ENCODE results near the gene ANKRD36C. TPM values are rescaled to one million over a fixed set of nuclear protein-coding genes. Genes with fewer than 3 reads are reported as not detected.
"Not testable (repeated sequence)": the region's sequence is repeated elsewhere in the genome, so short reads cannot be mapped to it uniquely, and the experiment has no call there.

Gene ANKRD36C
- polyA plus RNA-seq, 3 donors = 0.95 to 1.1 (median 1.1) TPM

- Mint-ChIP-seq H3K27me3 (ENCODE audit: low read depth in 3 of 3) (peaks cover 10 to 25% (median 19%) of the 10 kb centered on the region in 3 donors), H3K9me3 (peaks cover 0 to 11% (median 4%) of the 10 kb centered on the region in 7 donors)
- H3K4me1 ChIP-seq (ENCODE audit: control insufficient read depth in 1 of 2, insufficient read depth in 2 of 2, low read length in 2 of 2); H3K4me1 Mint-ChIP-seq; H3K4me3 ChIP-seq (replicated peaks in 1 of 3; ENCODE audit: low read depth in 2 of 3, low read length in 3 of 3); H3K9ac ChIP-seq (ENCODE audit: insufficient read depth, low read length, poor library complexity, severe bottlenecking); H3K27ac ChIP-seq (ENCODE audit: low read depth in 1 of 2, low read length in 2 of 2); H4K20me1 ChIP-seq (ENCODE audit: insufficient read depth, low read length); H3K4me3 Mint-ChIP-seq; H3K27me3 ChIP-seq (ENCODE audit: control insufficient read depth in 2 of 2, insufficient read depth in 2 of 2, low read length in 2 of 2); H3K9me3 ChIP-seq (replicated peaks in 1 of 2; ENCODE audit: control insufficient read depth in 1 of 2, insufficient read depth in 1 of 2, low read length in 2 of 2); DNase-seq; H3K4me2 ChIP-seq (replicated peaks; ENCODE audit: extremely low read depth, low read length, poor library complexity, severe bottlenecking); H3K36me3 ChIP-seq (replicated peaks in 1 of 2; ENCODE audit: control insufficient read depth in 1 of 2, insufficient read depth in 2 of 2, low read length in 2 of 2); H2AFZ ChIP-seq (ENCODE audit: insufficient read depth, low read depth, low read length, poor library complexity, severe bottlenecking); H3K36me3 Mint-ChIP-seq; intact Hi-C loops (cut with micrococcal nuclease); H3K27ac Mint-ChIP-seq; H3K79me2 ChIP-seq (ENCODE audit: insufficient read depth, low read length): not testable (repeated sequence)
- WGBS (ENCODE audit: insufficient coverage) = 90% methylated on average over 1 of the region's 5 CpGs
Observed at GRCh38 chr2:96006248-96006647, 14.6 kb upstream of the ANKRD36C start.

DNA sequence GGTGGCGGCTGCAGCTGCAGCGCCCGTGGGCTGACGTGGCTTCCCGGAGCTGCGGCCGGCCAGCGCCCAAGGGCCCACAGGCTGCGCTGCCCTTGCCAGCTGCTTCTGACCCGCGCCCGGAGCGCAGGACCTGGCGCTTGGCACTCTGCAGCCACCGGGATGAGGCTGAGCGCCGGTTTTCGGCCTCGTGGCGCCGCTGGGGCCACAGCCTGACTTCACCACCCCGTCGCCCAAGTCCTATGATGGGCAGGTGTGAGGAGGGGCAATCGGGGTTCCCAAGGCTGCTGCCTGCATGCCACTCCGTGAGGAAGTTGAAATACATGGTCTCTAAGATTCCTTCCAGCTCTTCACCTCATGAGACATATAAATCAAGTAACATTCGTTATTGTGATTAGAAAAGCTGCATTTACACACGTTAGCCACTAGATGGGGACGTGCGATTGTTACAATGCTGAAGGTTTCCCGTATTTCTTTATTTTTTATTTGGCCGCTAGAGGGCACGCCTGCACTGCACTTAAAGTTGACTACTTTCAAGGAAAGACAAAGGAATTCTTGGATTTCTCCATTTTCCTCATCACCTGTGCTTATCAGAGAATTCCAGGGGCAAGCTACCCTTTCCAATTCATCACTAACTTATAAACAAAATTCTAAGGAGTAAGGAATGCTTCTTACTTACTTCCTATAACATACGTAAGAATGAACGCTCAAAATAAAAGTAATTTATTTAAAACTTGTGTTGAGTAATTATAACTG, 1.1 kb upstream of the ANKRD36C start:
- 0% methylated on average over 23 of the region's 34 CpGs for WGBS (ENCODE audit: insufficient coverage)
- H4K20me1 ChIP-seq (ENCODE audit: insufficient read depth, low read length) = not testable (repeated sequence)
- peaks cover 4 to 12% (median 7%) of the 10 kb centered on the region in 3 donors for H3K27me3 Mint-ChIP-seq (ENCODE audit: low read depth in 3 of 3)

GRCh38 chr2:95992102-95992501, 478 bp upstream of the ANKRD36C start:
- peaks cover 4 to 10% (median 7%) of the 10 kb centered on the region in 3 donors for H3K27me3 Mint-ChIP-seq (ENCODE audit: low read depth in 3 of 3)
- not testable (repeated sequence) for H4K20me1 ChIP-seq (ENCODE audit: insufficient read depth, low read length); H3K9me3 Mint-ChIP-seq; H3K36me3 Mint-ChIP-seq; H3K27ac ChIP-seq (ENCODE audit: low read depth in 1 of 2, low read length in 2 of 2); H3K79me2 ChIP-seq (ENCODE audit: insufficient read depth, low read length); H3K4me1 ChIP-seq (ENCODE audit: control insufficient read depth in 1 of 2, insufficient read depth in 2 of 2, low read length in 2 of 2); H3K4me1 Mint-ChIP-seq; DNase-seq; H3K9me3 ChIP-seq (replicated peaks in 1 of 2; ENCODE audit: control insufficient read depth in 1 of 2, insufficient read depth in 1 of 2, low read length in 2 of 2); H3K36me3 ChIP-seq (replicated peaks in 1 of 2; ENCODE audit: control insufficient read depth in 1 of 2, insufficient read depth in 2 of 2, low read length in 2 of 2); H3K27me3 ChIP-seq (ENCODE audit: control insufficient read depth in 2 of 2, insufficient read depth in 2 of 2, low read length in 2 of 2); H3K9ac ChIP-seq (ENCODE audit: insufficient read depth, low read length, poor library complexity, severe bottlenecking)
- peak overlapping the region; percentile 82 to 94 for H3K4me3 Mint-ChIP-seq
- Histone ChIP-seq H3K4me2 (replicated peaks; ENCODE audit: extremely low read depth, low read length, poor library complexity, severe bottlenecking) (peak overlapping the region; percentile 85), H3K4me3 (replicated peaks in 1 of 3; ENCODE audit: low read depth in 2 of 3, low read length in 3 of 3) (peak overlapping the region in 2 of 3 experiments; percentile 83 to 99), H2AFZ (ENCODE audit: insufficient read depth, low read depth, low read length, poor library complexity, severe bottlenecking) (peak overlapping the region; percentile 99)
- no CpG with 5 or more reads among the region's 39 CpGs for WGBS (ENCODE audit: insufficient coverage)
- intact Hi-C loops (cut with micrococcal nuclease) = loop anchor here in 1 of 2 donors (10.0 kb wide), 2 partner anchors 183 to 273 kb away; partner anchors contain the start of genes CIAO1 and TMEM127
- H3K27ac Mint-ChIP-seq = peak overlapping the region in 2 of 7 donors; percentile 25 to 82

More for the DNA sequence above, 1.1 kb upstream of the ANKRD36C start:
- H3K4me3 Mint-ChIP-seq = peak overlapping the region; percentile 87 to 93
- H3K9me3 Mint-ChIP-seq; H3K79me2 ChIP-seq (ENCODE audit: insufficient read depth, low read length); H3K27me3 ChIP-seq (ENCODE audit: control insufficient read depth in 2 of 2, insufficient read depth in 2 of 2, low read length in 2 of 2); H3K4me1 Mint-ChIP-seq; H3K9me3 ChIP-seq (replicated peaks in 1 of 2; ENCODE audit: control insufficient read depth in 1 of 2, insufficient read depth in 1 of 2, low read length in 2 of 2); H3K36me3 Mint-ChIP-seq; H3K4me1 ChIP-seq (ENCODE audit: control insufficient read depth in 1 of 2, insufficient read depth in 2 of 2, low read length in 2 of 2); H3K36me3 ChIP-seq (replicated peaks in 1 of 2; ENCODE audit: control insufficient read depth in 1 of 2, insufficient read depth in 2 of 2, low read length in 2 of 2): not testable (repeated sequence)
- peak overlapping the region; percentile 99 for H2AFZ ChIP-seq (ENCODE audit: insufficient read depth, low read depth, low read length, poor library complexity, severe bottlenecking)
- peak overlapping the region; percentile 67 to 99 (median 83) for H3K4me3 ChIP-seq (replicated peaks in 1 of 3; ENCODE audit: low read depth in 2 of 3, low read length in 3 of 3)
- peak in 2 of 3 donors; percentile 23 to 44 for DNase-seq
- TF ChIP-seq, protein P1, sequence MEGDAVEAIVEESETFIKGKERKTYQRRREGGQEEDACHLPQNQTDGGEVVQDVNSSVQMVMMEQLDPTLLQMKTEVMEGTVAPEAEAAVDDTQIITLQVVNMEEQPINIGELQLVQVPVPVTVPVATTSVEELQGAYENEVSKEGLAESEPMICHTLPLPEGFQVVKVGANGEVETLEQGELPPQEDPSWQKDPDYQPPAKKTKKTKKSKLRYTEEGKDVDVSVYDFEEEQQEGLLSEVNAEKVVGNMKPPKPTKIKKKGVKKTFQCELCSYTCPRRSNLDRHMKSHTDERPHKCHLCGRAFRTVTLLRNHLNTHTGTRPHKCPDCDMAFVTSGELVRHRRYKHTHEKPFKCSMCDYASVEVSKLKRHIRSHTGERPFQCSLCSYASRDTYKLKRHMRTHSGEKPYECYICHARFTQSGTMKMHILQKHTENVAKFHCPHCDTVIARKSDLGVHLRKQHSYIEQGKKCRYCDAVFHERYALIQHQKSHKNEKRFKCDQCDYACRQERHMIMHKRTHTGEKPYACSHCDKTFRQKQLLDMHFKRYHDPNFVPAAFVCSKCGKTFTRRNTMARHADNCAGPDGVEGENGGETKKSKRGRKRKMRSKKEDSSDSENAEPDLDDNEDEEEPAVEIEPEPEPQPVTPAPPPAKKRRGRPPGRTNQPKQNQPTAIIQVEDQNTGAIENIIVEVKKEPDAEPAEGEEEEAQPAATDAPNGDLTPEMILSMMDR (IDR thresholded peaks at IDR 0.05) = peak; percentile 92
- H3K4me2 ChIP-seq (replicated peaks; ENCODE audit: extremely low read depth, low read length, poor library complexity, severe bottlenecking) = peak overlapping the region; percentile 85
- H3K9ac ChIP-seq (ENCODE audit: insufficient read depth, low read length, poor library complexity, severe bottlenecking) = peak overlapping the region; percentile 72
- intact Hi-C loops (cut with micrococcal nuclease) = loop anchor here in 1 of 2 donors (10.0 kb wide), 2 partner anchors 182 to 272 kb away; partner anchors contain the start of genes CIAO1 and TMEM127
- H3K27ac Mint-ChIP-seq = peak overlapping the region; percentile 65 to 89 (median 82)
- peak overlapping the region in 1 of 2 donors; percentile 70 for H3K27ac ChIP-seq (ENCODE audit: low read depth in 1 of 2, low read length in 2 of 2)

DNA sequence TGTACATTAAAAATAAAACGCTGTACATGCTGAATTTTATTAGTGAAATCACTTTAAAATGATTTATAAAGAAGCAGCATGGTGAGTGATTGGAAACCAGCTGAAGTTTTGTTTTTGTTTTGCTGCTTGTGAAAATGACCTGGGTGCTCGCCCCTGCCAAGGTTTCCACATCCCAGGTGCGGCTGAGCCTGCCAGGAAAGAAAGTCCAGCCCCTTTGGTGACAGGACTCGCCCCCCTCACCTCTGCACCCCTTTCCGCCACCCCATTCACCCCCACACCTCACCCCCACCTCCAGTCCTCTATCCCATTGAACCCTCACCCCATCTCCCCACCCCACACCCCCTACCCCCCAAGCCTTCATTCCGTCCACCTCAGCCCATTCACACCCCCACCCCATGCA, 740 bp downstream of the ANKRD36C start:
- not testable (repeated sequence) for H3K9me3 Mint-ChIP-seq; H2AFZ ChIP-seq (ENCODE audit: insufficient read depth, low read depth, low read length, poor library complexity, severe bottlenecking); H3K79me2 ChIP-seq (ENCODE audit: insufficient read depth, low read length); H3K27ac Mint-ChIP-seq; H3K27ac ChIP-seq (ENCODE audit: low read depth in 1 of 2, low read length in 2 of 2); H4K20me1 ChIP-seq (ENCODE audit: insufficient read depth, low read length); H3K36me3 Mint-ChIP-seq; H3K9ac ChIP-seq (ENCODE audit: insufficient read depth, low read length, poor library complexity, severe bottlenecking); H3K4me3 ChIP-seq (replicated peaks in 1 of 3; ENCODE audit: low read depth in 2 of 3, low read length in 3 of 3); H3K4me1 Mint-ChIP-seq; H3K9me3 ChIP-seq (replicated peaks in 1 of 2; ENCODE audit: control insufficient read depth in 1 of 2, insufficient read depth in 1 of 2, low read length in 2 of 2); DNase-seq; H3K4me1 ChIP-seq (ENCODE audit: control insufficient read depth in 1 of 2, insufficient read depth in 2 of 2, low read length in 2 of 2); H3K27me3 ChIP-seq (ENCODE audit: control insufficient read depth in 2 of 2, insufficient read depth in 2 of 2, low read length in 2 of 2); H3K27me3 Mint-ChIP-seq (ENCODE audit: low read depth in 3 of 3); H3K36me3 ChIP-seq (replicated peaks in 1 of 2; ENCODE audit: control insufficient read depth in 1 of 2, insufficient read depth in 2 of 2, low read length in 2 of 2)
- intact Hi-C loops (cut with micrococcal nuclease) = loop anchor here in 1 of 2 donors (10.0 kb wide), 2 partner anchors 184 to 274 kb away; partner anchors contain the start of genes CIAO1 and TMEM127
- peak overlapping the region; percentile 80 for H3K4me2 ChIP-seq (replicated peaks; ENCODE audit: extremely low read depth, low read length, poor library complexity, severe bottlenecking)
- WGBS (ENCODE audit: insufficient coverage) = no CpG with 5 or more reads among the region's 6 CpGs
- peak overlapping the region in 1 of 2 donors; percentile 58 for H3K4me3 Mint-ChIP-seq
